HepG2 (cell line): ENCODE measurements around the gene NPAS2. TPM values are rescaled to one million over a fixed set of nuclear protein-coding genes. Genes with fewer than 3 reads are reported as not detected.
A peak's percentile ranks its signal among the peaks of the same experiment; 100 is the strongest.

Source experiments
- ARID5B ChIP-seq: IDR thresholded peaks from 2 replicates; pipeline ENCODE4 v1.4.0; 2020; ENCODE audit warnings: mild to moderate bottlenecking, missing genetic modification reagents
- ATF5 ChIP-seq: sonication (generic); formaldehyde crosslinking; IDR thresholded peaks from 2 replicates; pipeline ENCODE4 v1.4.0; 2020; ENCODE audit warnings: mild to moderate bottlenecking, low read depth, missing genetic modification reagents
- FOXA3 ChIP-seq: IDR thresholded peaks from 2 replicates; pipeline ENCODE4 v1.6.1; 2016; ENCODE audit warnings: missing genetic modification reagents, missing compliant biosample characterization
- HCFC1 ChIP-seq: fragments of 150-350 bp; IDR thresholded peaks from 2 replicates; pipeline ENCODE4 v1.6.1; 2014; ENCODE audit warnings: low read depth, low read length
- HNF4A ChIP-seq: sonication (generic); formaldehyde crosslinking; IDR thresholded peaks from 2 replicates; pipeline ENCODE4 v1.4.0; 2020; ENCODE audit warnings: missing genetic modification reagents
- MIXL1 ChIP-seq: IDR thresholded peaks from 2 replicates; pipeline ENCODE4 v1.6.1; 2016
- MXD3 ChIP-seq: IDR thresholded peaks from 2 replicates; pipeline ENCODE4 v1.6.1; 2016; ENCODE audit warnings: mild to moderate bottlenecking, missing biosample characterization, missing genetic modification reagents
- NR0B2 ChIP-seq: sonication (generic); formaldehyde crosslinking; IDR thresholded peaks from 2 replicates; pipeline ENCODE4 v1.4.0; 2020; ENCODE audit warnings: mild to moderate bottlenecking, missing genetic modification reagents
- RAD51 ChIP-seq: fragments of 450-650 bp; IDR thresholded peaks from 2 replicates; pipeline ENCODE4 v1.6.1; 2016; ENCODE audit warnings: borderline replicate concordance
- SIX1 ChIP-seq: sonication (generic); formaldehyde crosslinking; IDR thresholded peaks from 2 replicates; pipeline ENCODE4 v1.4.0; 2020; ENCODE audit warnings: missing genetic modification reagents, borderline replicate concordance
- TAF1 ChIP-seq: sonication (generic); formaldehyde crosslinking; IDR thresholded peaks from 2 replicates; pipeline ENCODE4 v1.4.0; 2020; ENCODE audit warnings: missing genetic modification reagents
- TBP ChIP-seq: sonication (generic); formaldehyde crosslinking; IDR thresholded peaks from 2 replicates; pipeline ENCODE4 v1.5.0; 2020; ENCODE audit warnings: missing genetic modification reagents
- THAP9 ChIP-seq: sonication (generic); formaldehyde crosslinking; IDR thresholded peaks from 2 replicates; pipeline ENCODE4; 2020; ENCODE audit warnings: missing genetic modification reagents, mild to moderate bottlenecking, borderline replicate concordance
- WIZ ChIP-seq: sonication (generic); formaldehyde crosslinking; IDR thresholded peaks from 2 replicates; pipeline ENCODE4 v1.5.1; 2020; ENCODE audit warnings: mild to moderate bottlenecking, missing genetic modification reagents
- ZBTB3 ChIP-seq: sonication (generic); formaldehyde crosslinking; IDR thresholded peaks from 2 replicates; pipeline ENCODE4 v1.4.0; 2020; ENCODE audit warnings: low read depth, mild to moderate bottlenecking, moderate library complexity, missing genetic modification reagents, borderline replicate concordance
- ZBTB33 ChIP-seq: sonication (generic); formaldehyde crosslinking; IDR thresholded peaks from 2 replicates; pipeline ENCODE4 v1.4.0; 2020; ENCODE audit warnings: missing genetic modification reagents
- ZFP36L2 ChIP-seq: sonication (generic); formaldehyde crosslinking; IDR thresholded peaks from 2 replicates; pipeline ENCODE4 v1.4.0; 2020; ENCODE audit warnings: missing genetic modification reagents
- ZKSCAN5 ChIP-seq: sonication (generic); formaldehyde crosslinking; IDR thresholded peaks from 2 replicates; pipeline ENCODE4 v1.5.1; 2020; ENCODE audit warnings: mild to moderate bottlenecking, missing genetic modification reagents
- ZNF616 ChIP-seq: sonication (generic); formaldehyde crosslinking; IDR thresholded peaks from 2 replicates; pipeline ENCODE4 v1.5.0; 2020; ENCODE audit warnings: low read depth, mild to moderate bottlenecking, missing genetic modification reagents
- ZNF766 ChIP-seq: sonication (generic); formaldehyde crosslinking; IDR thresholded peaks from 2 replicates; pipeline ENCODE4 v1.5.0; 2020; ENCODE audit warnings: missing genetic modification reagents, borderline replicate concordance
- ZNF841 ChIP-seq: sonication (generic); formaldehyde crosslinking; IDR thresholded peaks from 2 replicates; pipeline ENCODE4 v1.8.1; 2023; ENCODE audit warnings: missing genetic modification reagents, borderline replicate concordance
- ZSCAN21 ChIP-seq: sonication (generic); formaldehyde crosslinking; IDR thresholded peaks from 2 replicates; pipeline ENCODE4 v1.8.0; 2022; ENCODE audit warnings: mild to moderate bottlenecking, missing genetic modification reagents, moderate library complexity, borderline replicate concordance
- polyA plus RNA-seq, 8 experiments: library from polyadenylated mRNA; depleted of rRNA in 3 of 8; stranded (reverse) in 7 of 8; unstranded in 1 of 8; fragments of >200 nt; fragmentation: Illumina TruSeq in 4 of 8; extraction: Trizol in 4 of 8; gene quantifications; 2 replicates each; pipeline versions ENCODE4 v1.2.1 to v1.2.3, GENCODE V29; 2011 to 2016; ENCODE audit warnings: low read depth in 4 of 8, missing spikeins in 1 of 8, mixed read lengths in 1 of 8; ENCODE audit not compliant: insufficient read depth in 1 of 8
- total RNA-seq, 5 experiments: library from RNA; depleted of rRNA; stranded (reverse); fragments of >200 nt; fragmentation: Illumina TruSeq; extraction: Trizol; gene quantifications; 2 replicates each; pipeline ENCODE4 v1.2.3, GENCODE V29; 2016; ENCODE audit warnings: low read depth in 1 of 5

The NPAS2 gene
- total and polyA plus RNA-seq, 2 of the 13 experiments (the other 11 are each of a cell fraction or from before 2014, with no cell fraction given) = 14.8 to 37.5 TPM

- TF ChIP-seq ZNF766 = no peak; the same call in 1 of the 2 replicates
- no peak for TF ChIP-seq SIX1 (CRISPR knock-in tag)
- TF ChIP-seq ZBTB3 (CRISPR knock-in tag) = peak; percentile 93; the same call in 1 of the 2 replicates
- TF ChIP-seq HCFC1 = no peak
- no peak for TF ChIP-seq ZNF841 (CRISPR knock-in tag)
- 0 out of 2 replicates have a peak, but pooled peaks have one; percentile 10 for TF ChIP-seq ZNF616 (CRISPR knock-in tag)
- no peak for TF ChIP-seq RAD51
- no peak for TF ChIP-seq ARID5B (CRISPR knock-in tag)
- no peak for TF ChIP-seq ATF5 (CRISPR knock-in tag)
- TF ChIP-seq NR0B2 (CRISPR knock-in tag) = no peak
- TF ChIP-seq TAF1 (CRISPR knock-in tag) = no peak
- TF ChIP-seq HNF4A = no peak
- no peak for TF ChIP-seq MIXL1 (CRISPR knock-in tag)
- no peak for TF ChIP-seq ZFP36L2 (CRISPR knock-in tag)
- no peak for TF ChIP-seq WIZ (CRISPR knock-in tag)
- TF ChIP-seq FOXA3 = no peak
- TF ChIP-seq THAP9 (CRISPR knock-in tag) = no peak
- no peak for TF ChIP-seq ZKSCAN5 (CRISPR knock-in tag)
- 0 out of 2 replicates have a peak, but pooled peaks have one; percentile 93 for TF ChIP-seq ZBTB33
- no peak for TF ChIP-seq TBP (CRISPR knock-in tag)
- no peak for TF ChIP-seq MXD3
- no peak for TF ChIP-seq ZSCAN21 (CRISPR knock-in tag)
Observed at GRCh38 chr2:100779908-100780202, 40.1 kb upstream of the NPAS2 start (continued).
